Loucy (cell line): ENCODE measurements around the gene ARRDC1.

ENCODE experiments used
- CTCF ChIP-seq: fragments of 200-600 bp; sonication (generic); conservative IDR thresholded peaks from 2 replicates; pipeline ENCODE4 v1.5.1; 2014; ENCODE audit warnings: mild to moderate bottlenecking, antibody characterized with exemption, low read length
- EZH2phosphoT487 ChIP-seq: fragments of 200-600 bp; IDR thresholded peaks from 2 replicates; pipeline ENCODE4 v1.6.1; 2018; ENCODE audit warnings: antibody characterized with exemption, mild to moderate bottlenecking, moderate library complexity, borderline replicate concordance

- TF ChIP-seq EZH2phosphoT487 (no peak), CTCF (no peak)
Measured at GRCh38 chr9:137620581-137620980, 15.1 kb downstream of the ARRDC1 start.
